HEK293 (cell line): ENCODE measurements around the gene POU4F3.

Source experiments
- CTCF ChIA-PET: fragments of 350-600 bp; formaldehyde crosslinking; extraction: SDS; loops from one replicate; lab custom pipeline; 2021; ENCODE audit warnings: antibody characterized with exemption; lab: Yijun Ruan, JAX
- POLR2A ChIA-PET: fragments of 300-600 bp; formaldehyde crosslinking; extraction: SDS; loops from one replicate; lab custom pipeline; 2020; ENCODE audit warnings: antibody characterized with exemption, inconsistent platforms; lab: Yijun Ruan, JAX
- H3K27ac ChIP-seq: fragments of 200-500 bp; sonication (Bioruptor generic); 2 replicates; pipeline ENCODE4 v1.5.1; 2014; ENCODE audit warnings: low read depth, low read length, control low read depth, inconsistent platforms; ENCODE audit errors: extremely low read depth
- H3K36me3 ChIP-seq, 2 experiments: fragments of 200-500 bp in 1 of 2; sonication (Bioruptor generic) in 1 of 2; 1 replicate in 1 of 2; 2 replicates in 1 of 2; pipeline ENCODE4 v1.5.1; 2014 to 2017; ENCODE audit warnings: inconsistent platforms in 2 of 2, low read length in 2 of 2; ENCODE audit not compliant: control insufficient read depth in 2 of 2, insufficient read depth in 1 of 2
- H3K4me1 ChIP-seq: fragments of 200-500 bp; sonication (Bioruptor generic); 2 replicates; pipeline ENCODE4 v1.5.1; 2014; ENCODE audit warnings: mild to moderate bottlenecking, low read length, inconsistent platforms; ENCODE audit not compliant: control insufficient read depth, insufficient read depth
- H3K4me3 ChIP-seq: 2 replicates; pipeline ENCODE4 v1.5.1; 2011; ENCODE audit warnings: low read depth, mild to moderate bottlenecking, control low read depth, low read length, moderate library complexity
- H3K9me3 ChIP-seq: fragments of 200-500 bp; sonication (Bioruptor generic); 2 replicates; pipeline ENCODE4 v1.5.1; 2014; ENCODE audit warnings: low read depth, low read length, inconsistent platforms; ENCODE audit not compliant: control insufficient read depth, insufficient read depth
- GLI4 ChIP-seq: fragments of 450-650 bp; formaldehyde crosslinking; IDR thresholded peaks from 2 replicates; pipeline ENCODE4 v1.5.1; 2016; ENCODE audit warnings: missing biosample characterization, missing genetic modification characterization
- KLF9 ChIP-seq: fragments of 450-650 bp; formaldehyde crosslinking; IDR thresholded peaks from 2 replicates; pipeline ENCODE4 v1.5.1; 2016; ENCODE audit warnings: missing biosample characterization, missing genetic modification characterization, low read depth
- OVOL3 ChIP-seq: fragments of 450-650 bp; formaldehyde crosslinking; IDR thresholded peaks from 2 replicates; pipeline ENCODE4 v1.5.1; 2016; ENCODE audit warnings: missing biosample characterization, missing genetic modification characterization
- SETDB1 ChIP-seq: IDR thresholded peaks from one replicate; pipeline ENCODE4 v1.6.1; 2017; ENCODE audit warnings: mild to moderate bottlenecking, low read length, moderate library complexity, mixed read lengths; ENCODE audit not compliant: insufficient read length
- SP3 ChIP-seq: fragments of 450-650 bp; formaldehyde crosslinking; IDR thresholded peaks from 2 replicates; pipeline ENCODE4 v1.5.1; 2016; ENCODE audit warnings: missing biosample characterization, missing genetic modification characterization
- YY1 ChIP-seq: fragments of 450-650 bp; formaldehyde crosslinking; IDR thresholded peaks from 2 replicates; pipeline ENCODE4 v1.5.1; 2018; ENCODE audit warnings: missing biosample characterization, missing genetic modification characterization
- YY2 ChIP-seq: fragments of 450-650 bp; formaldehyde crosslinking; IDR thresholded peaks from 2 replicates; pipeline ENCODE4 v1.5.1; 2016; ENCODE audit warnings: missing biosample characterization, missing genetic modification characterization
- ZBTB20 ChIP-seq: fragments of 450-650 bp; formaldehyde crosslinking; IDR thresholded peaks from 2 replicates; pipeline ENCODE4 v1.5.1; 2016; ENCODE audit warnings: missing biosample characterization, missing genetic modification characterization
- ZBTB21 ChIP-seq: fragments of 450-650 bp; formaldehyde crosslinking; IDR thresholded peaks from 2 replicates; pipeline ENCODE4 v1.5.1; 2017; ENCODE audit warnings: missing biosample characterization, missing genetic modification characterization
- ZIC2 ChIP-seq: fragments of 450-650 bp; formaldehyde crosslinking; IDR thresholded peaks from 2 replicates; pipeline ENCODE4 v1.5.1; 2016; ENCODE audit warnings: missing biosample characterization, missing genetic modification characterization
- ZNF157 ChIP-seq: fragments of 450-650 bp; formaldehyde crosslinking; IDR thresholded peaks from 2 replicates; pipeline ENCODE4 v1.5.1; 2016; ENCODE audit warnings: missing biosample characterization, missing genetic modification characterization
- ZNF175 ChIP-seq: fragments of 450-650 bp; formaldehyde crosslinking; IDR thresholded peaks from 2 replicates; pipeline ENCODE4 v1.5.1; 2016; ENCODE audit warnings: missing biosample characterization, missing genetic modification characterization
- ZNF24 ChIP-seq: fragments of 450-650 bp; formaldehyde crosslinking; IDR thresholded peaks from 2 replicates; pipeline ENCODE4 v1.5.1; 2016; ENCODE audit warnings: missing biosample characterization, missing genetic modification characterization
- ZNF394 ChIP-seq: fragments of 450-650 bp; formaldehyde crosslinking; IDR thresholded peaks from 2 replicates; pipeline ENCODE4 v1.5.1; 2016; ENCODE audit warnings: missing biosample characterization, missing genetic modification characterization, mild to moderate bottlenecking, moderate library complexity, borderline replicate concordance
- ZNF433 ChIP-seq: fragments of 450-650 bp; formaldehyde crosslinking; IDR thresholded peaks from 2 replicates; pipeline ENCODE4 v1.5.1; 2016; ENCODE audit warnings: missing biosample characterization, missing genetic modification characterization, low read depth
- ZNF473 ChIP-seq: fragments of 450-650 bp; formaldehyde crosslinking; IDR thresholded peaks from 2 replicates; pipeline ENCODE4 v1.5.1; 2017; ENCODE audit warnings: missing biosample characterization, missing genetic modification characterization
- ZNF571 ChIP-seq: fragments of 450-650 bp; formaldehyde crosslinking; IDR thresholded peaks from 2 replicates; pipeline ENCODE4 v1.5.0; 2017; ENCODE audit warnings: missing biosample characterization, missing genetic modification characterization
- ZNF645 ChIP-seq: fragments of 450-650 bp; formaldehyde crosslinking; IDR thresholded peaks from 2 replicates; pipeline ENCODE4; 2016; ENCODE audit warnings: missing biosample characterization, missing genetic modification characterization
- ZNF660 ChIP-seq: fragments of 450-650 bp; IDR thresholded peaks from 2 replicates; pipeline ENCODE4 v1.5.1; 2018; ENCODE audit warnings: missing biosample characterization, mild to moderate bottlenecking, missing genetic modification characterization
- ZSCAN16 ChIP-seq: fragments of 450-650 bp; formaldehyde crosslinking; IDR thresholded peaks from 2 replicates; pipeline ENCODE4 v1.5.1; 2016; ENCODE audit warnings: missing biosample characterization, missing genetic modification characterization
- TF ChIP-seq, protein P1 (sequence below): fragments of 450-650 bp; formaldehyde crosslinking; IDR thresholded peaks from 2 replicates; pipeline ENCODE4 v1.5.1; 2017; ENCODE audit warnings: missing biosample characterization, missing genetic modification characterization

Gene POU4F3

GRCh38 chr5:146365618-146366017 lies 27.0 kb downstream of the POU4F3 start:
- POLR2A ChIA-PET: no interaction called here
- CTCF ChIA-PET: no interaction called here

GRCh38 chr5:146366904-146367303 lies 28.3 kb downstream of the POU4F3 start:
- POLR2A ChIA-PET: no interaction called here
- no peaks in the 10 kb centered on the region for H3K36me3 ChIP-seq
- TF ChIP-seq ZNF433 (tag by site-specific recombination): no peak
- no peak for TF ChIP-seq SETDB1
- TF ChIP-seq ZNF660 (tag by site-specific recombination): no peak
- TF ChIP-seq OVOL3 (tag by site-specific recombination): no peak
- TF ChIP-seq, protein P1, sequence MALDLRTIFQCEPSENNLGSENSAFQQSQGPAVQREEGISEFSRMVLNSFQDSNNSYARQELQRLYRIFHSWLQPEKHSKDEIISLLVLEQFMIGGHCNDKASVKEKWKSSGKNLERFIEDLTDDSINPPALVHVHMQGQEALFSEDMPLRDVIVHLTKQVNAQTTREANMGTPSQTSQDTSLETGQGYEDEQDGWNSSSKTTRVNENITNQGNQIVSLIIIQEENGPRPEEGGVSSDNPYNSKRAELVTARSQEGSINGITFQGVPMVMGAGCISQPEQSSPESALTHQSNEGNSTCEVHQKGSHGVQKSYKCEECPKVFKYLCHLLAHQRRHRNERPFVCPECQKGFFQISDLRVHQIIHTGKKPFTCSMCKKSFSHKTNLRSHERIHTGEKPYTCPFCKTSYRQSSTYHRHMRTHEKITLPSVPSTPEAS: no peak
- TF ChIP-seq, all 188 proteins: peak for 0
- Histone ChIP-seq H3K4me3 (no peak overlapping the region), H3K4me1 (no peaks in the 10 kb centered on the region), H3K9me3 (no peaks in the 10 kb centered on the region), H3K27ac (no peak overlapping the region)
- CTCF ChIA-PET: no interaction called here

More at GRCh38 chr5:146365618-146366017, 27.0 kb downstream of the POU4F3 start:
- H3K27ac ChIP-seq: no peak overlapping the region
- no peak overlapping the region for H3K4me3 ChIP-seq
- H3K4me1 ChIP-seq: no peaks in the 10 kb centered on the region
- H3K9me3 ChIP-seq: no peaks in the 10 kb centered on the region
- TF ChIP-seq ZBTB20 (tag by site-specific recombination) (0 out of 2 replicates have a peak, but pooled peaks have one; percentile 40), ZIC2 (tag by site-specific recombination) (peak; percentile 29; the same call in 1 of the 2 replicates), ZSCAN16 (no peak), ZNF24 (tag by site-specific recombination) (no peak)
- TF ChIP-seq, all 188 proteins: peak for 2
- H3K36me3 ChIP-seq: no peaks in the 10 kb centered on the region

GRCh38 chr5:146368137-146368536 lies 29.5 kb downstream of the POU4F3 start:
- no peaks in the 10 kb centered on the region for H3K36me3 ChIP-seq
- H3K9me3 ChIP-seq: no peaks in the 10 kb centered on the region
- no peak overlapping the region for H3K4me3 ChIP-seq
- CTCF ChIA-PET: no interaction called here
- H3K4me1 ChIP-seq: no peaks in the 10 kb centered on the region
- no peak overlapping the region for H3K27ac ChIP-seq
- TF ChIP-seq ZNF175: no peak
- no peak for TF ChIP-seq GLI4
- TF ChIP-seq YY2: no peak
- no peak for TF ChIP-seq ZNF571 (tag by site-specific recombination)
- no peak for TF ChIP-seq ZNF473
- no peak for TF ChIP-seq ZNF394 (tag by site-specific recombination)
- TF ChIP-seq YY1 (tag by site-specific recombination): no peak
- TF ChIP-seq ZNF157: no peak
- no peak for TF ChIP-seq KLF9 (tag by site-specific recombination)
- POLR2A ChIA-PET: interaction anchor here (0.6 kb wide), 1 partner anchor 1487 kb away, joined by 4 read pairs; no protein-coding TSS in a partner anchor

DNA sequence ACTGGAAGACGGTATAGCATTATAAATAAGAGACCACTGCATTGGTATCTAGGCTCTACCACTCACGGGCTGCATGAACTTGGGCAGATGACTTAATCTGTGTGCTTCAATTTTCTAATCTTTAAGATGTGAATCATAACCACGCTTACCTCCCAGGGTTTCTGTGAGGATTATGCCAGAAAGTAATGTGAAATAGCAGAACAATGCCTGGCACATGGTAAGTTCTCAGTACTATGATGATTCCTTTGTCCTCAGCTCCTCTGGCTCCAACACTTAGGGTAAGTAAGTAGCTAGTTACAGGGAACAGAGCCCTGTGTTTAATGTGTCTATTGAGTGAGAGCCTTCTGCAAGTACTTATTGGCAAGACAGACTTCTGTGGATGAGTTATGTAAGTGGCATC lies 31.1 kb downstream of the POU4F3 start:
- POLR2A ChIA-PET: no interaction called here
- Histone ChIP-seq H3K4me3 (no peak overlapping the region), H3K9me3 (no peaks in the 10 kb centered on the region), H3K36me3 (no peaks in the 10 kb centered on the region), H3K4me1 (no peaks in the 10 kb centered on the region), H3K27ac (no peak overlapping the region)
- TF ChIP-seq ZBTB21 (no peak), ZNF394 (tag by site-specific recombination) (no peak), ZNF645 (tag by site-specific recombination) (no peak), SP3 (tag by site-specific recombination) (no peak)
- CTCF ChIA-PET: no interaction called here
